Measurements from ENCODE around the gene SNPH.

SNPH gene

DNA sequence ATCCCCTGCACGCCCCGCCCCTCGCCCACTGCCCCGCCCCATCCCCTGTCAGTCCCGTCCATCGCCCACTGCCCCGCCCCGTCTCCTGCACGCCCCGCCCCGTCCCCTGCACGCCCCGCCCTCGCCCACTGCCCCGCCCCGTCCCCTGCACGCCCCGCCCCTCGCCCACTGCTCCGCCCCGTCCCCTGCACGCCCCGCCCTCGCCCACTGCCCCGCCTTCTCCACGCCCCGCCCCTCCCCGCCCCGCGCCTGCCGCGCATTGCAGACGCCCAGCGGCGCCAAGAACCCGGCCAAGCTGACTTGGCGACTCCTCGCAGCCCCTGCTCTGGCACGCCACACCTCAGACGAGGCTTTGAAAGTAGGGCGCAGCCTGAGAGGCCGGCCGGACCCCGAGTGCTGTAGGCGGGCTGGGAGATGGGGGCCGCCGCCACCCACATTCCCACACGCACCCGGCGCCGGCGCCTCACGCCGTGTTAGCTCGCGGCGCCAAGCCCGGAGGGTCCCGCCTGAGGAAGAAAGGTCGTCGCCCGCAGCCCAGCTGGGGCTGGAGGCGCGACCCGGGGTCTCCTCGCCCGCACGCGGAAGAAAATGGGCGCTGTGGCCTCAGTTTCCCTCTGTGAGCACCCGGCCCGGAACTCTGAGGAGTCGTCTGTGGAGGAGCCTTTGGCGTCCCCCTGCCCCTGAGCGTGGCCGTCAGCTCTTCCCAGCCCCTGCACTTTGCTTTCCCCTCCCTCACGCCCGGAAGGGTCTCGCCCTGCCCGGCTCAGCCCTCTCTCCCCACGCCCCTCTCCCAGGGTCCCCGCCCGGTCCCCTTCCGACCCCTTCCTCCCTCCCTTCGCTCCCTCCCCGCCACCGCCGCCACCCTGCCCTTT is 40.1 kb upstream of the SNPH start, which contains the start of gene RAD21L1 (continued):
- TF ChIP-seq BCL11B (tag by site-specific recombination; IDR thresholded peaks at IDR 0.05; ENCODE audit: low read depth) (no peak), PBX3 (CRISPR knock-in tag; IDR thresholded peaks at IDR 0.05) (no peak), ZNF335 (tag by site-specific recombination; conservative IDR thresholded peaks at IDR 0.05) (peak; percentile 86), TCF7L2 (IDR thresholded peaks at IDR 0.05; ENCODE audit: borderline replicate concordance, low read depth, low read length) (no peak), ZNF473 (tag by site-specific recombination; IDR thresholded peaks at IDR 0.05) (no peak), KLF1 (tag by site-specific recombination; IDR thresholded peaks at IDR 0.05) (peak; percentile 78), GLI4 (tag by site-specific recombination; IDR thresholded peaks at IDR 0.05) (no peak), REPIN1 (tag by site-specific recombination; IDR thresholded peaks at IDR 0.05; ENCODE audit: low read depth) (no peak), ZNF707 (tag by site-specific recombination; IDR thresholded peaks at IDR 0.05) (no peak), EGR2 (tag by site-specific recombination; IDR thresholded peaks at IDR 0.05; ENCODE audit: low read depth) (peak; percentile 19; the same call in 1 of the 2 replicates), ZNF350 (tag by site-specific recombination; IDR thresholded peaks at IDR 0.05) (no peak), HOXA7 (CRISPR knock-in tag; IDR thresholded peaks at IDR 0.05; ENCODE audit: borderline replicate concordance) (no peak), HOXC10 (CRISPR knock-in tag; IDR thresholded peaks at IDR 0.05) (no peak), ATF2 (tag by site-specific recombination; IDR thresholded peaks at IDR 0.05; ENCODE audit: low read depth) (no peak), IKZF3 (tag by site-specific recombination; IDR thresholded peaks at IDR 0.05) (no peak), ZBTB48 (tag by site-specific recombination; IDR thresholded peaks at IDR 0.05) (no peak), ZNF777 (tag by site-specific recombination; IDR thresholded peaks at IDR 0.05; ENCODE audit: borderline replicate concordance) (peak; percentile 47; the same call in 1 of the 2 replicates), ZBTB7A (tag by site-specific recombination; IDR thresholded peaks at IDR 0.05; ENCODE audit: low read depth) (peak; percentile 25; the same call in 1 of the 2 replicates), INSM2 (tag by site-specific recombination; IDR thresholded peaks at IDR 0.05) (peak; percentile 40; the same call in 1 of the 2 replicates), OVOL3 (tag by site-specific recombination; IDR thresholded peaks at IDR 0.05) (no peak), ZNF544 (tag by site-specific recombination; IDR thresholded peaks at IDR 0.05) (no peak), ZNF132 (tag by site-specific recombination; IDR thresholded peaks at IDR 0.05; ENCODE audit: borderline replicate concordance) (no peak), ZNF501 (tag by site-specific recombination; IDR thresholded peaks at IDR 0.05) (no peak), ZNF518A (tag by site-specific recombination; conservative IDR thresholded peaks at IDR 0.05; ENCODE audit: low read depth) (no peak)
- TF ChIP-seq, protein P1, sequence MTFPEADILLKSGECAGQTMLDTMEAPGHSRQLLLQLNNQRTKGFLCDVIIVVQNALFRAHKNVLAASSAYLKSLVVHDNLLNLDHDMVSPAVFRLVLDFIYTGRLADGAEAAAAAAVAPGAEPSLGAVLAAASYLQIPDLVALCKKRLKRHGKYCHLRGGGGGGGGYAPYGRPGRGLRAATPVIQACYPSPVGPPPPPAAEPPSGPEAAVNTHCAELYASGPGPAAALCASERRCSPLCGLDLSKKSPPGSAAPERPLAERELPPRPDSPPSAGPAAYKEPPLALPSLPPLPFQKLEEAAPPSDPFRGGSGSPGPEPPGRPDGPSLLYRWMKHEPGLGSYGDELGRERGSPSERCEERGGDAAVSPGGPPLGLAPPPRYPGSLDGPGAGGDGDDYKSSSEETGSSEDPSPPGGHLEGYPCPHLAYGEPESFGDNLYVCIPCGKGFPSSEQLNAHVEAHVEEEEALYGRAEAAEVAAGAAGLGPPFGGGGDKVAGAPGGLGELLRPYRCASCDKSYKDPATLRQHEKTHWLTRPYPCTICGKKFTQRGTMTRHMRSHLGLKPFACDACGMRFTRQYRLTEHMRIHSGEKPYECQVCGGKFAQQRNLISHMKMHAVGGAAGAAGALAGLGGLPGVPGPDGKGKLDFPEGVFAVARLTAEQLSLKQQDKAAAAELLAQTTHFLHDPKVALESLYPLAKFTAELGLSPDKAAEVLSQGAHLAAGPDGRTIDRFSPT (tag by site-specific recombination; IDR thresholded peaks at IDR 0.05) = 0 out of 2 replicates have a peak, but pooled peaks have one; percentile 20
- TF ChIP-seq, protein P2, sequence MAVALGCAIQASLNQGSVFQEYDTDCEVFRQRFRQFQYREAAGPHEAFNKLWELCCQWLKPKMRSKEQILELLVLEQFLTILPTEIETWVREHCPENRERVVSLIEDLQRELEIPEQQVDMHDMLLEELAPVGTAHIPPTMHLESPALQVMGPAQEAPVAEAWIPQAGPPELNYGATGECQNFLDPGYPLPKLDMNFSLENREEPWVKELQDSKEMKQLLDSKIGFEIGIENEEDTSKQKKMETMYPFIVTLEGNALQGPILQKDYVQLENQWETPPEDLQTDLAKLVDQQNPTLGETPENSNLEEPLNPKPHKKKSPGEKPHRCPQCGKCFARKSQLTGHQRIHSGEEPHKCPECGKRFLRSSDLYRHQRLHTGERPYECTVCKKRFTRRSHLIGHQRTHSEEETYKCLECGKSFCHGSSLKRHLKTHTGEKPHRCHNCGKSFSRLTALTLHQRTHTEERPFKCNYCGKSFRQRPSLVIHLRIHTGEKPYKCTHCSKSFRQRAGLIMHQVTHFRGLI (tag by site-specific recombination; IDR thresholded peaks at IDR 0.05) = 0 out of 2 replicates have a peak, but pooled peaks have one; percentile 27
